WTC11 (cell line): ENCODE results near the gene GPR160. TPM values are rescaled to one million over a fixed set of nuclear protein-coding genes. Genes with fewer than 3 reads are reported as not detected.
"Not testable (repeated sequence)": the region's sequence is repeated elsewhere in the genome, so short reads cannot be mapped to it uniquely, and the experiment has no call there.

ENCODE experiments used
- ATAC-seq: fragments of 200-7000 bp; cut with Tn5 transposase; 2 replicates; pipeline ENCODE4 v1.10.0; 2021; ENCODE audit warnings: mild to moderate bottlenecking, moderate library complexity
- CTCF ChIA-PET: fragments of 300-600 bp; sonication (Branson Sonifier 250); formaldehyde crosslinking; loops from one replicate; lab custom pipeline; 2021; ENCODE audit warnings: antibody characterized with exemption; lab: Charles Lee
- POLR2A ChIA-PET: fragments of 350-600 bp; sonication (Branson Sonifier 250); formaldehyde crosslinking; loops from one replicate; lab custom pipeline; 2021; ENCODE audit warnings: antibody characterized with exemption; lab: Charles Lee
- DNase-seq: peaks from one replicate; pipeline ENCODE4 v3.0.0; 2021; ENCODE audit warnings: low spot score
- H3K27ac Mint-ChIP-seq: 2 replicates; pipeline ENCODE4 v1.8.0; 2021; ENCODE audit warnings: mixed read lengths
- H3K27me3 Mint-ChIP-seq: 2 replicates; pipeline ENCODE4 v1.8.0; 2021; ENCODE audit warnings: low read depth, mild to moderate bottlenecking, moderate library complexity, mixed read lengths
- H3K36me3 Mint-ChIP-seq: 2 replicates; pipeline ENCODE4 v1.8.0; 2021; ENCODE audit warnings: mixed read lengths
- H3K4me1 Mint-ChIP-seq: 2 replicates; pipeline ENCODE4 v1.8.0; 2022; ENCODE audit warnings: mixed read lengths
- H3K4me3 Mint-ChIP-seq: 2 replicates; pipeline ENCODE4 v1.8.0; 2021; ENCODE audit warnings: mild to moderate bottlenecking, moderate library complexity, mixed read lengths
- H3K9me3 Mint-ChIP-seq: 2 replicates; pipeline ENCODE4 v1.8.0; 2021; ENCODE audit warnings: mixed read lengths
- ATF6 ChIP-seq: sonication (generic); formaldehyde crosslinking; IDR thresholded peaks from 2 replicates; pipeline ENCODE4 v1.8.1; 2023; ENCODE audit warnings: mild to moderate bottlenecking, missing genetic modification reagents
- CBFB ChIP-seq: sonication (generic); formaldehyde crosslinking; IDR thresholded peaks from 2 replicates; pipeline ENCODE4 v1.8.1; 2022; ENCODE audit warnings: mild to moderate bottlenecking, low read depth, missing genetic modification reagents
- CREB1 ChIP-seq: sonication (generic); formaldehyde crosslinking; IDR thresholded peaks from 2 replicates; pipeline ENCODE4 v1.8.0; 2023; ENCODE audit warnings: mild to moderate bottlenecking, missing genetic modification reagents
- E2F4 ChIP-seq: sonication (generic); formaldehyde crosslinking; IDR thresholded peaks from 2 replicates; pipeline ENCODE4 v1.8.1; 2022; ENCODE audit warnings: low read depth, mild to moderate bottlenecking, moderate library complexity, missing genetic modification reagents, borderline replicate concordance
- EMX1 ChIP-seq: fragments of 250-450 bp; sonication (Bioruptor Pico); IDR thresholded peaks from 2 replicates; pipeline ENCODE4 v1.8.0; 2021; ENCODE audit warnings: mild to moderate bottlenecking
- FOXJ3 ChIP-seq: sonication (generic); formaldehyde crosslinking; IDR thresholded peaks from 2 replicates; pipeline ENCODE4 v1.9.0; 2021; ENCODE audit warnings: missing genetic modification reagents, mild to moderate bottlenecking, borderline replicate concordance
- FOXP4 ChIP-seq: sonication (generic); formaldehyde crosslinking; IDR thresholded peaks from 2 replicates; pipeline ENCODE4 v1.8.0; 2022; ENCODE audit warnings: mild to moderate bottlenecking, missing genetic modification reagents
- HMGXB4 ChIP-seq: sonication (generic); formaldehyde crosslinking; IDR thresholded peaks from 2 replicates; pipeline ENCODE4 v1.8.1; 2023; ENCODE audit warnings: mild to moderate bottlenecking, moderate library complexity, missing genetic modification reagents
- MAX ChIP-seq: sonication (generic); formaldehyde crosslinking; IDR thresholded peaks from 2 replicates; pipeline ENCODE4 v1.8.0; 2022; ENCODE audit warnings: mild to moderate bottlenecking, missing genetic modification reagents
- MYBL2 ChIP-seq: sonication (generic); formaldehyde crosslinking; IDR thresholded peaks from 2 replicates; pipeline ENCODE4 v1.8.1; 2023; ENCODE audit warnings: mild to moderate bottlenecking, moderate library complexity, missing genetic modification reagents
- SMAD4 ChIP-seq: sonication (generic); formaldehyde crosslinking; IDR thresholded peaks from 2 replicates; pipeline ENCODE4 v1.8.0; 2022; ENCODE audit warnings: mild to moderate bottlenecking, missing genetic modification reagents
- TCF7 ChIP-seq: sonication (generic); formaldehyde crosslinking; IDR thresholded peaks from 2 replicates; pipeline ENCODE4 v1.8.0; 2022; ENCODE audit warnings: mild to moderate bottlenecking, low read depth, missing genetic modification reagents, moderate library complexity
- TEAD1 ChIP-seq: sonication (generic); formaldehyde crosslinking; IDR thresholded peaks from 2 replicates; pipeline ENCODE4 v1.8.0; 2022; ENCODE audit warnings: mild to moderate bottlenecking, missing genetic modification reagents
- ZBTB21 ChIP-seq: sonication (generic); formaldehyde crosslinking; IDR thresholded peaks from 2 replicates; pipeline ENCODE4 v1.8.1; 2023; ENCODE audit warnings: mild to moderate bottlenecking, missing genetic modification reagents, borderline replicate concordance
- total RNA-seq: library from RNA; stranded (reverse); gene quantifications from 3 replicates; pipeline ENCODE4 v1.2.3, GENCODE V29; 2021

Gene GPR160
- total RNA-seq, 1 experiment from 2014 or later = 28.9 TPM

- POLR2A ChIA-PET = no interaction called here
- Mint-ChIP-seq H3K4me1 (peaks cover 22% of the 10 kb centered on the region), H3K27ac (peak overlapping the region; percentile 60), H3K9me3 (no peaks in the 10 kb centered on the region), H3K27me3 (no peaks in the 10 kb centered on the region), H3K36me3 (peaks cover 9% of the 10 kb centered on the region), H3K4me3 (no peak overlapping the region)
- TF ChIP-seq HMGXB4 (CRISPR knock-in tag) (no peak), CBFB (CRISPR knock-in tag) (no peak)
- CTCF ChIA-PET = interaction anchor here (1.6 kb wide), 1 partner anchor 31 kb away, joined by 9 read pairs; no protein-coding TSS in a partner anchor
- DNase-seq = no peak
- no peak for ATAC-seq
Observed at GRCh38 chr3:170108955-170109354, 71.2 kb downstream of the GPR160 start.

GRCh38 chr3:170109579-170110293 is 71.9 kb downstream of the GPR160 start:
- no peak overlapping the region for H3K4me3 Mint-ChIP-seq
- TF ChIP-seq FOXJ3 (no peak), MAX (CRISPR knock-in tag) (no peak)
- CTCF ChIA-PET = interaction anchor here (1.6 kb wide), 1 partner anchor 32 kb away, joined by 9 read pairs; no protein-coding TSS in a partner anchor
- H3K27me3 Mint-ChIP-seq = no peaks in the 10 kb centered on the region
- peaks cover 28% of the 10 kb centered on the region for H3K4me1 Mint-ChIP-seq
- DNase-seq (no peak), ATAC-seq (no peak)
- peaks cover 11% of the 10 kb centered on the region for H3K36me3 Mint-ChIP-seq
- H3K27ac Mint-ChIP-seq = no peak overlapping the region; the same call in 1 of the 2 replicates
- H3K9me3 Mint-ChIP-seq = no peaks in the 10 kb centered on the region
- POLR2A ChIA-PET = no interaction called here

- Mint-ChIP-seq H3K36me3 (peaks cover 14% of the 10 kb centered on the region), H3K4me1 (peaks cover 28% of the 10 kb centered on the region), H3K9me3 (no peaks in the 10 kb centered on the region), H3K27ac (peak overlapping the region; percentile 11; the same call in 1 of the 2 replicates), H3K27me3 (no peaks in the 10 kb centered on the region), H3K4me3 (no peak overlapping the region)
- DNase-seq = no peak
- TF ChIP-seq CREB1 (no peak), TEAD1 (CRISPR knock-in tag) (no peak), TCF7 (CRISPR knock-in tag) (no peak)
- POLR2A ChIA-PET = no interaction called here
- ATAC-seq = no peak
- CTCF ChIA-PET = no interaction called here
Observed at GRCh38 chr3:170111147-170111771, 73.5 kb downstream of the GPR160 start.

- DNase-seq, H3K9me3 Mint-ChIP-seq, CTCF ChIA-PET, H3K27me3 Mint-ChIP-seq, ATAC-seq, POLR2A ChIA-PET, H3K4me3 Mint-ChIP-seq: not testable (repeated sequence)
- Mint-ChIP-seq H3K36me3 (peaks cover 26% of the 10 kb centered on the region), H3K27ac (peak overlapping the region; percentile 30; the same call in 1 of the 2 replicates), H3K4me1 (peaks cover 14% of the 10 kb centered on the region)
Observed at GRCh38 chr3:170114165-170114564, 76.4 kb downstream of the GPR160 start.

GRCh38 chr3:170117134-170117533 is 79.3 kb downstream of the GPR160 start:
- peak; percentile 67 for ATAC-seq
- ChIA-PET CTCF (interaction anchor here (1.2 to 1.6 kb wide), 2 partner anchors 38 to 53 kb away, joined by 4 to 7 read pairs; no protein-coding TSS in a partner anchor), POLR2A (no interaction called here)
- Mint-ChIP-seq H3K4me3 (no peak overlapping the region), H3K36me3 (peaks cover 40% of the 10 kb centered on the region), H3K9me3 (no peaks in the 10 kb centered on the region), H3K27me3 (no peaks in the 10 kb centered on the region), H3K27ac (no peak overlapping the region), H3K4me1 (peaks cover 6% of the 10 kb centered on the region)
- no peak for DNase-seq
- TF ChIP-seq SMAD4 (CRISPR knock-in tag) = no peak
- TF ChIP-seq FOXP4 = no peak
- TF ChIP-seq ATF6 (CRISPR knock-in tag) = no peak
- TF ChIP-seq E2F4 (CRISPR knock-in tag) = no peak
- no peak for TF ChIP-seq EMX1
- no peak for TF ChIP-seq MYBL2 (CRISPR knock-in tag)
- no peak for TF ChIP-seq ZBTB21
